Measurements from ENCODE around the gene RASGEF1C.

GRCh38 chr5:180170106-180170809 lies 38.8 kb downstream of the RASGEF1C start:
- no peak for TF ChIP-seq CTCF (conservative IDR thresholded peaks at IDR 0.05; ENCODE audit: low read depth in 2 of 2)
- no peak for TF ChIP-seq EZH2phosphoT487 (IDR thresholded peaks at IDR 0.05; ENCODE audit: unreplicated experiment)
- TF ChIP-seq EZH2 (IDR thresholded peaks at IDR 0.05; ENCODE audit: low read depth, unreplicated experiment) = no peak
- no peak for TF ChIP-seq POLR2AphosphoS5 (IDR thresholded peaks at IDR 0.05; ENCODE audit: low read depth)
- TF ChIP-seq ETS1 (IDR thresholded peaks at IDR 0.05) = no peak
- TF ChIP-seq JUNB (IDR thresholded peaks at IDR 0.05; ENCODE audit: unreplicated experiment) = no peak
- TF ChIP-seq ZNF114 (CRISPR knock-in tag; IDR thresholded peaks at IDR 0.05) = no peak
- no peak for TF ChIP-seq CREB1 (CRISPR knock-in tag; IDR thresholded peaks at IDR 0.05; ENCODE audit: low read depth)
- no peak for TF ChIP-seq REST (IDR thresholded peaks at IDR 0.05; ENCODE audit: unreplicated experiment)
- no peak for TF ChIP-seq NANOG (IDR thresholded peaks at IDR 0.05; ENCODE audit: borderline replicate concordance)
- no peak for TF ChIP-seq ZNF331 (CRISPR knock-in tag; IDR thresholded peaks at IDR 0.05; ENCODE audit: low read depth)

All from GM23338 (cell line).